ENCODE data around the gene ARHGEF16. TPM values are rescaled to one million over a fixed set of nuclear protein-coding genes. Genes with fewer than 3 reads are reported as not detected.

The ARHGEF16 gene
- total RNA-seq, 2 donors from 2014 or later: 47.7 to 64.7 TPM

GRCh38 chr1:3480369-3480719 lies 25.9 kb downstream of the ARHGEF16 start:
- Histone ChIP-seq H3K9ac (ENCODE audit: extremely low read depth, low read length, poor library complexity, severe bottlenecking) (no peak overlapping the region), H3K27me3 (ENCODE audit: control insufficient read depth, insufficient read depth, low read length, poor library complexity, severe bottlenecking) (no peaks in the 10 kb centered on the region), H3K27ac (ENCODE audit: low read depth, low read length) (no peak overlapping the region), H3K4me3 (ENCODE audit: low read length) (no peak overlapping the region), H3K9me3 (ENCODE audit: control insufficient read depth, low read length) (no peaks in the 10 kb centered on the region), H3K36me3 (ENCODE audit: control insufficient read depth, insufficient read depth, low read length) (no peaks in the 10 kb centered on the region), H3K4me1 (ENCODE audit: control insufficient read depth, insufficient read depth, low read length) (no peaks in the 10 kb centered on the region)
- H3K36me3 Mint-ChIP-seq (ENCODE audit: low read depth): peaks cover 1% of the 10 kb centered on the region
- H3K4me1 Mint-ChIP-seq: peaks cover 2% of the 10 kb centered on the region
- no peak for TF ChIP-seq CTCF (conservative IDR thresholded peaks at IDR 0.05)
- H3K9me3 Mint-ChIP-seq: no peaks in the 10 kb centered on the region
- H3K4me3 Mint-ChIP-seq: no peak overlapping the region
- H3K27me3 Mint-ChIP-seq (ENCODE audit: insufficient read depth): no peaks in the 10 kb centered on the region
- 94 to 95% methylated on average over 16 to 21 of the region's 21 CpGs for WGBS, 2 experiments (ENCODE audit: insufficient coverage in 1 of 2, insufficient read length in 1 of 2)
- no peak overlapping the region for H3K27ac Mint-ChIP-seq
- no peak for DNase-seq

GRCh38 chr1:3481046-3481445 lies 26.6 kb downstream of the ARHGEF16 start:
- no peak overlapping the region for H3K27ac Mint-ChIP-seq
- H3K9me3 Mint-ChIP-seq: no peaks in the 10 kb centered on the region
- no peak for DNase-seq

GRCh38 chr1:3481836-3482375 lies 27.4 kb downstream of the ARHGEF16 start:
- no peaks in the 10 kb centered on the region for H3K36me3 ChIP-seq (ENCODE audit: control insufficient read depth, insufficient read depth, low read length)
- no peak for TF ChIP-seq CTCF (conservative IDR thresholded peaks at IDR 0.05)
- WGBS, 2 experiments (ENCODE audit: insufficient coverage in 1 of 2, insufficient read length in 1 of 2): 89 to 95% methylated on average over 12 to 20 of the region's 20 CpGs
- Mint-ChIP-seq H3K27me3 (ENCODE audit: insufficient read depth) (no peaks in the 10 kb centered on the region), H3K4me1 (peaks cover 2% of the 10 kb centered on the region), H3K36me3 (ENCODE audit: low read depth) (peaks cover 1% of the 10 kb centered on the region), H3K9me3 (no peaks in the 10 kb centered on the region), H3K27ac (no peak overlapping the region), H3K4me3 (no peak overlapping the region)
- H3K4me1 ChIP-seq (ENCODE audit: control insufficient read depth, insufficient read depth, low read length): no peaks in the 10 kb centered on the region
- H3K27ac ChIP-seq (ENCODE audit: low read depth, low read length): no peak overlapping the region
- no peak for DNase-seq
- no peaks in the 10 kb centered on the region for H3K9me3 ChIP-seq (ENCODE audit: control insufficient read depth, low read length)
- H3K9ac ChIP-seq (ENCODE audit: extremely low read depth, low read length, poor library complexity, severe bottlenecking): no peak overlapping the region
- no peak overlapping the region for H3K4me3 ChIP-seq (ENCODE audit: low read length)
- H3K27me3 ChIP-seq (ENCODE audit: control insufficient read depth, insufficient read depth, low read length, poor library complexity, severe bottlenecking): no peaks in the 10 kb centered on the region

More at GRCh38 chr1:3481046-3481445, 26.6 kb downstream of the ARHGEF16 start:
- WGBS, 2 experiments (ENCODE audit: insufficient coverage in 1 of 2, insufficient read length in 1 of 2): 82 to 87% methylated on average over 9 to 15 of the region's 15 CpGs
- no peak overlapping the region for H3K27ac ChIP-seq (ENCODE audit: low read depth, low read length)
- no peaks in the 10 kb centered on the region for H3K36me3 ChIP-seq (ENCODE audit: control insufficient read depth, insufficient read depth, low read length)
- TF ChIP-seq CTCF (conservative IDR thresholded peaks at IDR 0.05): no peak
- Mint-ChIP-seq H3K4me1 (peaks cover 2% of the 10 kb centered on the region), H3K4me3 (no peak overlapping the region), H3K36me3 (ENCODE audit: low read depth) (peaks cover 1% of the 10 kb centered on the region), H3K27me3 (ENCODE audit: insufficient read depth) (no peaks in the 10 kb centered on the region)
- no peaks in the 10 kb centered on the region for H3K4me1 ChIP-seq (ENCODE audit: control insufficient read depth, insufficient read depth, low read length)
- H3K4me3 ChIP-seq (ENCODE audit: low read length): no peak overlapping the region
- H3K9me3 ChIP-seq (ENCODE audit: control insufficient read depth, low read length): no peaks in the 10 kb centered on the region
- no peak overlapping the region for H3K9ac ChIP-seq (ENCODE audit: extremely low read depth, low read length, poor library complexity, severe bottlenecking)
- no peaks in the 10 kb centered on the region for H3K27me3 ChIP-seq (ENCODE audit: control insufficient read depth, insufficient read depth, low read length, poor library complexity, severe bottlenecking)

Measured in endodermal cell (in vitro differentiated cells).